WTC11 (cell line): ENCODE data around the gene GALNTL6. TPM values are rescaled to one million over a fixed set of nuclear protein-coding genes. Genes with fewer than 3 reads are reported as not detected.

ENCODE experiments used
- ATAC-seq: fragments of 200-7000 bp; cut with Tn5 transposase; 2 replicates; pipeline ENCODE4 v1.10.0; 2021; ENCODE audit warnings: mild to moderate bottlenecking, moderate library complexity
- CTCF ChIA-PET: fragments of 300-600 bp; sonication (Branson Sonifier 250); formaldehyde crosslinking; loops from one replicate; lab custom pipeline; 2021; ENCODE audit warnings: antibody characterized with exemption; lab: Charles Lee
- POLR2A ChIA-PET: fragments of 350-600 bp; sonication (Branson Sonifier 250); formaldehyde crosslinking; loops from one replicate; lab custom pipeline; 2021; ENCODE audit warnings: antibody characterized with exemption; lab: Charles Lee
- DNase-seq: peaks from one replicate; pipeline ENCODE4 v3.0.0; 2021; ENCODE audit warnings: low spot score
- H3K27ac Mint-ChIP-seq: 2 replicates; pipeline ENCODE4 v1.8.0; 2021; ENCODE audit warnings: mixed read lengths
- H3K27me3 Mint-ChIP-seq: 2 replicates; pipeline ENCODE4 v1.8.0; 2021; ENCODE audit warnings: low read depth, mild to moderate bottlenecking, moderate library complexity, mixed read lengths
- H3K36me3 Mint-ChIP-seq: 2 replicates; pipeline ENCODE4 v1.8.0; 2021; ENCODE audit warnings: mixed read lengths
- H3K4me1 Mint-ChIP-seq: 2 replicates; pipeline ENCODE4 v1.8.0; 2022; ENCODE audit warnings: mixed read lengths
- H3K4me3 Mint-ChIP-seq: 2 replicates; pipeline ENCODE4 v1.8.0; 2021; ENCODE audit warnings: mild to moderate bottlenecking, moderate library complexity, mixed read lengths
- H3K9me3 Mint-ChIP-seq: 2 replicates; pipeline ENCODE4 v1.8.0; 2021; ENCODE audit warnings: mixed read lengths
- ELF4 ChIP-seq: sonication (generic); formaldehyde crosslinking; IDR thresholded peaks from 2 replicates; pipeline ENCODE4 v1.8.1; 2022; ENCODE audit warnings: low read depth, mild to moderate bottlenecking, moderate library complexity, missing genetic modification reagents
- FOXK1 ChIP-seq: sonication (generic); formaldehyde crosslinking; IDR thresholded peaks from 2 replicates; pipeline ENCODE4 v1.8.0; 2022; ENCODE audit warnings: mild to moderate bottlenecking, moderate library complexity, missing genetic modification reagents
- GRHL2 ChIP-seq: fragments of 250-450 bp; sonication (Bioruptor Pico); IDR thresholded peaks from 2 replicates; pipeline ENCODE4 v1.8.0; 2022; ENCODE audit warnings: mild to moderate bottlenecking, moderate library complexity; ENCODE audit not compliant: insufficient replicate concordance, severe bottlenecking
- GTF2I ChIP-seq: fragments of 250-450 bp; sonication (Bioruptor Pico); conservative IDR thresholded peaks from 2 replicates; pipeline ENCODE4 v1.4.0; 2021; ENCODE audit warnings: mild to moderate bottlenecking
- KAT7 ChIP-seq: sonication (generic); formaldehyde crosslinking; IDR thresholded peaks from 2 replicates; pipeline ENCODE4 v1.8.1; 2023; ENCODE audit warnings: missing genetic modification reagents, mild to moderate bottlenecking, borderline replicate concordance
- MXD4 ChIP-seq: fragments of 250-450 bp; sonication (Bioruptor Pico); IDR thresholded peaks from 2 replicates; pipeline ENCODE4 v1.8.0; 2021; ENCODE audit warnings: mild to moderate bottlenecking, moderate library complexity, borderline replicate concordance
- NFATC4 ChIP-seq: fragments of 250-450 bp; sonication (Bioruptor Pico); IDR thresholded peaks from 2 replicates; pipeline ENCODE4 v1.9.0; 2021; ENCODE audit warnings: mild to moderate bottlenecking
- SMAD3 ChIP-seq: sonication (generic); formaldehyde crosslinking; IDR thresholded peaks from 2 replicates; pipeline ENCODE4 v1.8.0; 2022; ENCODE audit warnings: missing genetic modification reagents, mild to moderate bottlenecking, borderline replicate concordance
- TEAD4 ChIP-seq: sonication (generic); formaldehyde crosslinking; IDR thresholded peaks from 2 replicates; pipeline ENCODE4 v1.8.0; 2022; ENCODE audit warnings: mild to moderate bottlenecking, missing genetic modification reagents
- ZNF121 ChIP-seq: sonication (generic); formaldehyde crosslinking; IDR thresholded peaks from 2 replicates; pipeline ENCODE4 v1.8.0; 2023; ENCODE audit warnings: missing genetic modification reagents
- ZNF232 ChIP-seq: sonication (generic); formaldehyde crosslinking; IDR thresholded peaks from 2 replicates; pipeline ENCODE4 v1.8.0; 2022; ENCODE audit warnings: mild to moderate bottlenecking, missing genetic modification reagents
- ZNF263 ChIP-seq: sonication (generic); formaldehyde crosslinking; IDR thresholded peaks from 2 replicates; pipeline ENCODE4 v1.8.1; 2022; ENCODE audit warnings: low read depth, mild to moderate bottlenecking, moderate library complexity, missing genetic modification reagents
- ZNF423 ChIP-seq: fragments of 250-450 bp; sonication (Bioruptor Pico); IDR thresholded peaks from 2 replicates; pipeline ENCODE4 v2.1.2; 2022; ENCODE audit warnings: mild to moderate bottlenecking, moderate library complexity
- total RNA-seq: library from RNA; stranded (reverse); gene quantifications from 3 replicates; pipeline ENCODE4 v1.2.3, GENCODE V29; 2021
- TF ChIP-seq, protein P1 (sequence below): fragments of 250-450 bp; sonication (Bioruptor Pico); IDR thresholded peaks from 2 replicates; pipeline ENCODE4 v1.9.0; 2021; ENCODE audit warnings: moderate library complexity, mild to moderate bottlenecking, inconsistent platforms, borderline replicate concordance
- TF ChIP-seq, protein P2 (sequence below): fragments of 250-450 bp; sonication (Bioruptor Pico); IDR thresholded peaks from 2 replicates; pipeline ENCODE4 v1.8.0; 2021; ENCODE audit warnings: mild to moderate bottlenecking
- TF ChIP-seq, protein P3 (sequence below): sonication (generic); formaldehyde crosslinking; IDR thresholded peaks from 2 replicates; pipeline ENCODE4 v1.8.1; 2023; ENCODE audit warnings: mild to moderate bottlenecking, missing genetic modification reagents, moderate library complexity
- TF ChIP-seq, protein P4 (sequence below): fragments of 250-450 bp; sonication (Bioruptor Pico); IDR thresholded peaks from 2 replicates; pipeline ENCODE4 v1.9.0; 2021; ENCODE audit warnings: mild to moderate bottlenecking
- TF ChIP-seq, protein P5 (sequence below): sonication (generic); formaldehyde crosslinking; IDR thresholded peaks from 2 replicates; pipeline ENCODE4 v1.8.0; 2022; ENCODE audit warnings: mild to moderate bottlenecking, missing genetic modification reagents
- TF ChIP-seq, protein P6 (sequence below): sonication (generic); formaldehyde crosslinking; IDR thresholded peaks from 2 replicates; pipeline ENCODE4 v1.8.1; 2023; ENCODE audit warnings: mild to moderate bottlenecking, missing genetic modification reagents

Gene GALNTL6
- total RNA-seq, 1 experiment from 2014 or later = 0.24 TPM

DNA sequence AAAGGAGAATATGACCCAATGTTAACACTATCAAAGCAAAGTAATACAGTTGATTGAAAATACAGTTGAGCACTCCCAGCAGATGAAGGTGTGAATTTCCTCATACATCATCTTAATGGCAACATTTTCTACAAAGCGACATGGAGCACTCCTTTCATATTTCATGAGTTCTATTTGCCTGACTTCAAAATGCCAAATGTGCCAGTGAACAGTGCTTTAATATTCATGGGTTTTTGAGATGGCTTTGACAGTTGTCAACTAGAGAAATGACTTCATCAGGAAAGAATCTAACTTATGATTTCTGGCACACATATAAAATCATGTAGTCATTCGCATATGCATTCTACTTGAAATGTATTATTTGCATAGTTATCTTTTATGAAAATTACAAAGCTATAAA is 222.4 kb downstream of the GALNTL6 start:
- TF ChIP-seq, protein P1, sequence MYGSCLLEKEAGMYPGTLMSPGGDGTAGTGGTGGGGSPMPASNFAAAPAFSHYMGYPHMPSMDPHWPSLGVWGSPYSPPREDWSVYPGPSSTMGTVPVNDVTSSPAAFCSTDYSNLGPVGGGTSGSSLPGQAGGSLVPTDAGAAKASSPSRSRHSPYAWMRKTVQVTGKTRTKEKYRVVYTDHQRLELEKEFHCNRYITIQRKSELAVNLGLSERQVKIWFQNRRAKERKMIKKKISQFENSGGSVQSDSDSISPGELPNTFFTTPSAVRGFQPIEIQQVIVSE (CRISPR knock-in tag) = no peak
- TF ChIP-seq FOXK1 (CRISPR knock-in tag) = no peak
- TF ChIP-seq, protein P2, sequence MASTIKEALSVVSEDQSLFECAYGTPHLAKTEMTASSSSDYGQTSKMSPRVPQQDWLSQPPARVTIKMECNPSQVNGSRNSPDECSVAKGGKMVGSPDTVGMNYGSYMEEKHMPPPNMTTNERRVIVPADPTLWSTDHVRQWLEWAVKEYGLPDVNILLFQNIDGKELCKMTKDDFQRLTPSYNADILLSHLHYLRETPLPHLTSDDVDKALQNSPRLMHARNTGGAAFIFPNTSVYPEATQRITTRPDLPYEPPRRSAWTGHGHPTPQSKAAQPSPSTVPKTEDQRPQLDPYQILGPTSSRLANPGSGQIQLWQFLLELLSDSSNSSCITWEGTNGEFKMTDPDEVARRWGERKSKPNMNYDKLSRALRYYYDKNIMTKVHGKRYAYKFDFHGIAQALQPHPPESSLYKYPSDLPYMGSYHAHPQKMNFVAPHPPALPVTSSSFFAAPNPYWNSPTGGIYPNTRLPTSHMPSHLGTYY (CRISPR knock-in tag) = no peak
- TF ChIP-seq ZNF423 (CRISPR knock-in tag) = no peak
- TF ChIP-seq, protein P3, sequence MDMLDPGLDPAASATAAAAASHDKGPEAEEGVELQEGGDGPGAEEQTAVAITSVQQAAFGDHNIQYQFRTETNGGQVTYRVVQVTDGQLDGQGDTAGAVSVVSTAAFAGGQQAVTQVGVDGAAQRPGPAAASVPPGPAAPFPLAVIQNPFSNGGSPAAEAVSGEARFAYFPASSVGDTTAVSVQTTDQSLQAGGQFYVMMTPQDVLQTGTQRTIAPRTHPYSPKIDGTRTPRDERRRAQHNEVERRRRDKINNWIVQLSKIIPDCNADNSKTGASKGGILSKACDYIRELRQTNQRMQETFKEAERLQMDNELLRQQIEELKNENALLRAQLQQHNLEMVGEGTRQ (CRISPR knock-in tag) = no peak
- TF ChIP-seq ZNF263 = no peak
- no peak for TF ChIP-seq KAT7 (CRISPR knock-in tag)
- TF ChIP-seq ZNF121 = no peak
- TF ChIP-seq ZNF232 (CRISPR knock-in tag) = no peak
- no peak for TF ChIP-seq MXD4 (CRISPR knock-in tag)
- TF ChIP-seq TEAD4 (CRISPR knock-in tag) = no peak
- TF ChIP-seq, all 79 proteins: peak for 0
- ATAC-seq = no peak
- Mint-ChIP-seq H3K36me3 (no peaks in the 10 kb centered on the region), H3K9me3 (no peaks in the 10 kb centered on the region), H3K4me1 (no peaks in the 10 kb centered on the region), H3K27me3 (no peaks in the 10 kb centered on the region), H3K4me3 (no peak overlapping the region), H3K27ac (no peak overlapping the region)
- DNase-seq = no peak
- CTCF ChIA-PET = no interaction called here
- POLR2A ChIA-PET = no interaction called here

DNA sequence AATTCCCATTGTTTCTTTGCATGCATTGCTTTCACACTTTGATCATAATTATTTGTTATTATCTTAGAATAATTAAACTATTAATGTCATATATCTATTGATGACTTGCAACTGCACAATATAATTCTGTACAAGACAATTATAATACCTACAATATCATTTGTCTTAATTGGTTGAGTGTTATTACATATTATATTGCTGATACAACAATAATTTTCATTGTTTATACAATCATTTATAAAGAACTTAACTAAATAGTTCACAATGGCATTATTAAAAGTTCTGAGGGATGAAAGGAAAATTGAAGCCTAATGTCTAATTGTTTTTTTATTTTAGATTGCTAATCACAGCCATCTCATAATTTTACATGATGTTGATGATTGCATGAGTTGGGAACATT is 227.6 kb downstream of the GALNTL6 start:
- Mint-ChIP-seq H3K4me1 (no peaks in the 10 kb centered on the region), H3K4me3 (no peak overlapping the region), H3K36me3 (no peaks in the 10 kb centered on the region), H3K27ac (no peak overlapping the region), H3K9me3 (no peaks in the 10 kb centered on the region), H3K27me3 (no peaks in the 10 kb centered on the region)
- no peak for DNase-seq
- POLR2A ChIA-PET = no interaction called here
- no peak for ATAC-seq
- TF ChIP-seq, protein P4, sequence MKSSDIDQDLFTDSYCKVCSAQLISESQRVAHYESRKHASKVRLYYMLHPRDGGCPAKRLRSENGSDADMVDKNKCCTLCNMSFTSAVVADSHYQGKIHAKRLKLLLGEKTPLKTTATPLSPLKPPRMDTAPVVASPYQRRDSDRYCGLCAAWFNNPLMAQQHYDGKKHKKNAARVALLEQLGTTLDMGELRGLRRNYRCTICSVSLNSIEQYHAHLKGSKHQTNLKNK (CRISPR knock-in tag) = no peak
- TF ChIP-seq GRHL2 (CRISPR knock-in tag) = no peak
- no peak for TF ChIP-seq SMAD3
- TF ChIP-seq, protein P5, sequence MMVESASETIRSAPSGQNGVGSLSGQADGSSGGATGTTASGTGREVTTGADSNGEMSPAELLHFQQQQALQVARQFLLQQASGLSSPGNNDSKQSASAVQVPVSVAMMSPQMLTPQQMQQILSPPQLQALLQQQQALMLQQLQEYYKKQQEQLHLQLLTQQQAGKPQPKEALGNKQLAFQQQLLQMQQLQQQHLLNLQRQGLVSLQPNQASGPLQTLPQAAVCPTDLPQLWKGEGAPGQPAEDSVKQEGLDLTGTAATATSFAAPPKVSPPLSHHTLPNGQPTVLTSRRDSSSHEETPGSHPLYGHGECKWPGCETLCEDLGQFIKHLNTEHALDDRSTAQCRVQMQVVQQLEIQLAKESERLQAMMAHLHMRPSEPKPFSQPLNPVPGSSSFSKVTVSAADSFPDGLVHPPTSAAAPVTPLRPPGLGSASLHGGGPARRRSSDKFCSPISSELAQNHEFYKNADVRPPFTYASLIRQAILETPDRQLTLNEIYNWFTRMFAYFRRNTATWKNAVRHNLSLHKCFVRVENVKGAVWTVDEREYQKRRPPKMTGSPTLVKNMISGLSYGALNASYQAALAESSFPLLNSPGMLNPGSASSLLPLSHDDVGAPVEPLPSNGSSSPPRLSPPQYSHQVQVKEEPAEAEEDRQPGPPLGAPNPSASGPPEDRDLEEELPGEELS (CRISPR knock-in tag) = no peak
- TF ChIP-seq NFATC4 (CRISPR knock-in tag) = no peak
- TF ChIP-seq, protein P6, sequence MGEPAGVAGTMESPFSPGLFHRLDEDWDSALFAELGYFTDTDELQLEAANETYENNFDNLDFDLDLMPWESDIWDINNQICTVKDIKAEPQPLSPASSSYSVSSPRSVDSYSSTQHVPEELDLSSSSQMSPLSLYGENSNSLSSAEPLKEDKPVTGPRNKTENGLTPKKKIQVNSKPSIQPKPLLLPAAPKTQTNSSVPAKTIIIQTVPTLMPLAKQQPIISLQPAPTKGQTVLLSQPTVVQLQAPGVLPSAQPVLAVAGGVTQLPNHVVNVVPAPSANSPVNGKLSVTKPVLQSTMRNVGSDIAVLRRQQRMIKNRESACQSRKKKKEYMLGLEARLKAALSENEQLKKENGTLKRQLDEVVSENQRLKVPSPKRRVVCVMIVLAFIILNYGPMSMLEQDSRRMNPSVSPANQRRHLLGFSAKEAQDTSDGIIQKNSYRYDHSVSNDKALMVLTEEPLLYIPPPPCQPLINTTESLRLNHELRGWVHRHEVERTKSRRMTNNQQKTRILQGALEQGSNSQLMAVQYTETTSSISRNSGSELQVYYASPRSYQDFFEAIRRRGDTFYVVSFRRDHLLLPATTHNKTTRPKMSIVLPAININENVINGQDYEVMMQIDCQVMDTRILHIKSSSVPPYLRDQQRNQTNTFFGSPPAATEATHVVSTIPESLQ (CRISPR knock-in tag) = no peak
- no peak for TF ChIP-seq ELF4
- TF ChIP-seq, protein P1 (CRISPR knock-in tag) = no peak
- no peak for TF ChIP-seq GTF2I (CRISPR knock-in tag)
- CTCF ChIA-PET = no interaction called here
